Heart left ventricle (tissue), 13 donors: ENCODE results near the gene DCN.

Source experiments
- POLR2A ChIP-seq, 2 donors: fragments of 450-650 bp; IDR thresholded peaks; one replicate each; pipeline ENCODE4 v1.6.1; 2017; ENCODE audit warnings: antibody characterized with exemption in 2 of 2, mild to moderate bottlenecking in 2 of 2, moderate library complexity in 2 of 2
- TF ChIP-seq, protein P1 (sequence below), 12 donors: fragments of 200-600 bp; sonication (generic) in 4 of 12; IDR thresholded peaks; one replicate each; pipeline versions ENCODE4 v1.5.0 to v1.8.0; 2018 to 2022; ENCODE audit warnings: antibody characterized with exemption in 12 of 12, mild to moderate bottlenecking in 5 of 12
- donor health status: ischemic (EF 13 %, LVEDD 7.1; RV severe dilation, severe dysfunction).
- donor health status: DM: no; HTN: yes; CAD: no.
- donor health status: DM: no; HTN: no; CAD: no.
- donor health status: ischemic (EF 25% LVEDD 6.9; RV normal size, moderate dysfunction).
- donor health status: ischemic (EF 25% LVEDD 5.7; RV mildly dilated, moderate dysfunction).
- donor health status: ischemic (EF 35%, LVEDD 5.7; RV mildly dilated, moderate dysfunction).
- donor health status: nonischemic (EF 11% LVEDD 7.7; RV severe dilation, severe dysfunction).
- donor health status: DM: yes; HTN: yes; CAD: no.
- donor health status: PGD.
- donor health status: ischemic (EF 29% LVEDD 5.4; RV normal size, mild dysfunction).
- donor health status: nonischemic (EF 23%, LVEDD 6.1; RV moderate dilation, normal function).

GRCh38 chr12:91111366-91112325 lies 71.0 kb downstream of the DCN start, which contains the start of gene LUM:
- TF ChIP-seq, protein P1, sequence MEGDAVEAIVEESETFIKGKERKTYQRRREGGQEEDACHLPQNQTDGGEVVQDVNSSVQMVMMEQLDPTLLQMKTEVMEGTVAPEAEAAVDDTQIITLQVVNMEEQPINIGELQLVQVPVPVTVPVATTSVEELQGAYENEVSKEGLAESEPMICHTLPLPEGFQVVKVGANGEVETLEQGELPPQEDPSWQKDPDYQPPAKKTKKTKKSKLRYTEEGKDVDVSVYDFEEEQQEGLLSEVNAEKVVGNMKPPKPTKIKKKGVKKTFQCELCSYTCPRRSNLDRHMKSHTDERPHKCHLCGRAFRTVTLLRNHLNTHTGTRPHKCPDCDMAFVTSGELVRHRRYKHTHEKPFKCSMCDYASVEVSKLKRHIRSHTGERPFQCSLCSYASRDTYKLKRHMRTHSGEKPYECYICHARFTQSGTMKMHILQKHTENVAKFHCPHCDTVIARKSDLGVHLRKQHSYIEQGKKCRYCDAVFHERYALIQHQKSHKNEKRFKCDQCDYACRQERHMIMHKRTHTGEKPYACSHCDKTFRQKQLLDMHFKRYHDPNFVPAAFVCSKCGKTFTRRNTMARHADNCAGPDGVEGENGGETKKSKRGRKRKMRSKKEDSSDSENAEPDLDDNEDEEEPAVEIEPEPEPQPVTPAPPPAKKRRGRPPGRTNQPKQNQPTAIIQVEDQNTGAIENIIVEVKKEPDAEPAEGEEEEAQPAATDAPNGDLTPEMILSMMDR (IDR thresholded peaks at IDR 0.05): no peak
- TF ChIP-seq POLR2A (IDR thresholded peaks at IDR 0.05): no peak
